Fibroblast of pulmonary artery (primary cell): ENCODE measurements around the gene CHRNB2.

Experiments used
- DNase-seq: peaks from one replicate; pipeline ENCODE4 v3.0.0-alpha.2; 2010; ENCODE audit warnings: low read depth
- H3K4me3 ChIP-seq: replicated peaks from 2 replicates; pipeline ENCODE4 v1.5.1; 2011; ENCODE audit warnings: low read depth, mild to moderate bottlenecking, control low read depth, low read length, moderate library complexity
- CTCF ChIP-seq: IDR thresholded peaks from 2 replicates; pipeline ENCODE4 v1.5.1; 2011; ENCODE audit warnings: mild to moderate bottlenecking, control low read depth, low read length, inconsistent platforms; ENCODE audit errors: missing control alignments

Gene CHRNB2

GRCh38 chr1:154533952-154534844, 33.4 kb upstream of the CHRNB2 start:
- H3K4me3 ChIP-seq = no peak overlapping the region
- peak; percentile 48 for TF ChIP-seq CTCF
- peak; percentile 25 for DNase-seq

GRCh38 chr1:154536570-154536969, 31.0 kb upstream of the CHRNB2 start:
- TF ChIP-seq CTCF = no peak
- no peak for DNase-seq
- no peak overlapping the region for H3K4me3 ChIP-seq

GRCh38 chr1:154539486-154540483, 27.8 kb upstream of the CHRNB2 start:
- DNase-seq = no peak
- no peak for TF ChIP-seq CTCF
- H3K4me3 ChIP-seq = no peak overlapping the region

- no peak overlapping the region for H3K4me3 ChIP-seq
- no peak for TF ChIP-seq CTCF
- DNase-seq = no peak
These were observed 26.3 kb upstream of the CHRNB2 start for GRCh38 chr1:154541231-154541630.

GRCh38 chr1:154546264-154547063, 21.1 kb upstream of the CHRNB2 start:
- H3K4me3 ChIP-seq = no peak overlapping the region
- TF ChIP-seq CTCF = peak; percentile 87
- DNase-seq = peak; percentile 79

- TF ChIP-seq CTCF = no peak
- no peak for DNase-seq
- H3K4me3 ChIP-seq = no peak overlapping the region
These were observed 20.4 kb upstream of the CHRNB2 start for GRCh38 chr1:154547105-154547732.
